Activated T-cell treated with anti-CD3 and anti-CD28 coated beads, Interleukin-2, amount 50 U/mL, for 72 hours (primary cell): ENCODE data around the gene AHCYL2. TPM values are rescaled to one million over a fixed set of nuclear protein-coding genes. Genes with fewer than 3 reads are reported as not detected.

Source experiments
- ATAC-seq, 2 donors: fragments of 150-1000 bp; cut with Tn5 transposase; replicated peaks in 1 of 2; 2 replicates each; pipeline ENCODE4 v1.10.0; 2021; ENCODE audit warnings: moderate library complexity in 2 of 2, mild to moderate bottlenecking in 1 of 2
- DNase-seq, 2 donors: peaks; one replicate each; pipeline ENCODE4 v3.0.0; 2021 to 2022; ENCODE audit warnings: mixed read lengths in 1 of 2
- H3K27ac Mint-ChIP-seq: one replicate; pipeline ENCODE4 v1.8.0; 2022; ENCODE audit warnings: mild to moderate bottlenecking, moderate library complexity, mixed read lengths
- H3K27me3 Mint-ChIP-seq: one replicate; pipeline ENCODE4 v1.8.0; 2022; ENCODE audit warnings: low read depth, mixed read lengths
- H3K36me3 Mint-ChIP-seq, 2 donors: one replicate each; pipeline ENCODE4 v1.8.0; 2022; ENCODE audit warnings: mixed read lengths in 2 of 2, mild to moderate bottlenecking in 1 of 2; ENCODE audit not compliant: insufficient read depth in 2 of 2
- H3K4me1 Mint-ChIP-seq: one replicate; pipeline ENCODE4 v1.8.0; 2022; ENCODE audit warnings: low read depth, mixed read lengths
- H3K4me3 Mint-ChIP-seq, 2 donors: one replicate each; pipeline ENCODE4 v1.8.0; 2022; ENCODE audit warnings: mild to moderate bottlenecking in 2 of 2, mixed read lengths in 2 of 2, moderate library complexity in 2 of 2
- H3K9me3 Mint-ChIP-seq, 2 donors: one replicate each; pipeline ENCODE4 v1.8.0; 2022; ENCODE audit warnings: mixed read lengths in 2 of 2
- total RNA-seq, 2 donors: library from RNA; stranded (reverse); gene quantifications; one replicate each; pipeline ENCODE4 v1.2.3, GENCODE V29; 2022

Gene AHCYL2
- total RNA-seq, 2 donors from 2014 or later = 40.8 to 44.8 TPM

DNA sequence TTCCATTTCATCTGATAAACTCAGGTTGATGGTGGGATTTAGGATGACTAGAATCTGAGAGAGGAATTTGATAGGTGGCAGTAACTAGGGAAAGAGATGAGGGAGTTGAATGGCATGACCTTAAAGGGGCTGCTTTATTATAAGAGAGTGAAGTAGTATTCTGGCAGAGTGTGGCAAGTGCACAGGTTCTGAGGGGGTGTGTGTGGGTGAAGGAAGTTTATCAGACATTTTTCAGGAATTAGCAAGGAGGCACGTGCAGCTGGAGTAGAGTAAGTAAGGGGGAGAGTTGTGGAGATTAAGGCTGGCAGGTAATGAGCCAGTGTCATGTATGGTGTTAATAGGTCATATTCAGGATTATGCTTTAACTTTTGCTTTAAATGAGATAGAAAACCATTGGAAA lies 40.5 kb downstream of the AHCYL2 start:
- DNase-seq (no peak), ATAC-seq (no peak)
- Mint-ChIP-seq H3K9me3 (no peaks in the 10 kb centered on the region), H3K4me3 (no peak overlapping the region), H3K27ac (no peak overlapping the region), H3K36me3 (no peaks in the 10 kb centered on the region), H3K4me1 (peaks cover 6% of the 10 kb centered on the region), H3K27me3 (no peaks in the 10 kb centered on the region)

DNA sequence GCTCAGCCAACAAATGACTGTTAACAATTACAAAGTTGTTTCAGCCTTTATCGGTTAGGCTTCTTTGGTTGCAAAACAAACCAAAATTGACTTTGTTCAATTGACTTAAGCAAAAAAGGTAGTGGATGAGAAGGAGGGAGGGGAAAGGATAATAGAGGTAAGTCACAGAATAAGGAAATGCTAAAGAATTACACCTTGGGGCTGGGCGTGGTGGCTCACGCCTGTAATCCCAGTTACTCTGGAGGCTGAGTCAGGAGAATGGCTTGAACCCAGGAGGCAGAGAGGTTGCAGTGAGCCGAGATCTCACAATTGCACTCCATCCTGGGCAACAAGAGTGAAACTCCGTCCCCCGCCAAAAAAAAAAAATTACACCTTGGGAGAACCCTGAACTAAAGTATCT lies 41.4 kb downstream of the AHCYL2 start:
- Mint-ChIP-seq H3K27me3 (no peaks in the 10 kb centered on the region), H3K4me1 (peaks cover 11% of the 10 kb centered on the region), H3K4me3 (no peak overlapping the region), H3K9me3 (no peaks in the 10 kb centered on the region), H3K36me3 (no peaks in the 10 kb centered on the region), H3K27ac (no peak overlapping the region)
- ATAC-seq = no peak
- no peak for DNase-seq

DNA sequence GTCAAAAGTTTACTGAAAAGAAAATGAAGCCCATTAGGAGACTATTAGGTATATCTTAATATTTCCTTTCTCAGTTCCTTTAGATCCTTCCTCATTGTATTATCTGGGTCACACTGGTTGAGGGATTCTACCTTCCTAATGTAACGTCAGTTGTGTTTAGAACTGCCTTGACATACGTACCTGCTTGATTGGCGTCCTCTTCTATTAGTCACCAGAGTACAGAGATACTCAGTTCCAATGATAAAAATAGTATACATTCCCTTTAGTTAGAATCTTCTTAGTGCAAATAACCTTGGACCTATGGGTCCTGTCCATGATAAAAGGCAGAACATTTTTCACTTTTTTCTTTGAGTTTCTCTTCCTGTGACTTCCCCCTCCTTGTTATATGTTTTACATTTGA lies 45.2 kb downstream of the AHCYL2 start:
- no peak overlapping the region for H3K4me3 Mint-ChIP-seq
- no peaks in the 10 kb centered on the region for H3K27me3 Mint-ChIP-seq
- no peak for DNase-seq
- no peaks in the 10 kb centered on the region for H3K36me3 Mint-ChIP-seq
- H3K9me3 Mint-ChIP-seq = no peaks in the 10 kb centered on the region
- no peak overlapping the region for H3K27ac Mint-ChIP-seq
- no peak for ATAC-seq
- H3K4me1 Mint-ChIP-seq = peaks cover 11% of the 10 kb centered on the region

DNA sequence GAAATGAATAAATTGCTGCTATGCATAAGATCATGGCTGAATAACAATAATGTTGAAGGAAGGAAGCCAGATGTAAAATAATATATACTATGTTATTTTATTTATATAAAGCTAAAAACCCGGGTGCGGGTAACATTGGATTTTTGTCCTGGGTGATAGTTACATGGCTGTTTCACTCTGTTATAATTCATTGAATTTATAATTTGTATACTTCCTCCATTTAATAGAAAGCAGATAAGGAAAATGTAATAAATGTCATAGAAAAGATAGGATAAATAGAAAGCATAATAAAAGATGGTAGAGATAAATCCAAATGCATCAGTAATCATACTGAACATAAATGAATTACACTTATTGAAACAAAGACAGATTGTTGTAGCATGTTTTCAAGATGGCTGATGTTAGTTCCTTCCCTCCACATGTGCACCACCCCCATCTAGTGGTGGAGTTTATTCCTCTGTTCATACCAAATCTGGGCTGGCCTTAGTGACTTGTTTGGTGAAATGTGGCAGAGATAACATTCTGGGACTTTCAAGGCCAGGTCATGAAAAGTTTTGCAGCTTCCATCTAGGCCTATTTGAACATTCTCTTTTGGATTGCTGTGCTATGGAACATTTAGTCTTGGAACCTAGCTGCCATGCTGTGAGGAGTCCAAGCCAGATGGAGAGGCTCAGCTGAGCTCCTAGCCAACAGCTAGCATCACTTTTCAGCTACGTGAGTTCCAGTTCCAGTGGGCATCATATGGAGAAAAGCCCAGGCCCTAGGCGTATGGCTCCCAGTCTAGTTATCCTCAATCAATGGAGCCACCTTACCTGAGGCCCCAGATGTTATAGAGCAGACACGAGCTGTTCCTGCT lies 46.9 kb downstream of the AHCYL2 start:
- DNase-seq (peak; percentile 75 to 77), ATAC-seq (peak; percentile 90 to 91)
- peaks cover 11% of the 10 kb centered on the region for H3K4me1 Mint-ChIP-seq
- H3K36me3 Mint-ChIP-seq = no peaks in the 10 kb centered on the region
- H3K27me3 Mint-ChIP-seq = no peaks in the 10 kb centered on the region
- no peaks in the 10 kb centered on the region for H3K9me3 Mint-ChIP-seq
- peak overlapping the region; percentile 71 for H3K27ac Mint-ChIP-seq
- peak overlapping the region; percentile 9 to 46 for H3K4me3 Mint-ChIP-seq

DNA sequence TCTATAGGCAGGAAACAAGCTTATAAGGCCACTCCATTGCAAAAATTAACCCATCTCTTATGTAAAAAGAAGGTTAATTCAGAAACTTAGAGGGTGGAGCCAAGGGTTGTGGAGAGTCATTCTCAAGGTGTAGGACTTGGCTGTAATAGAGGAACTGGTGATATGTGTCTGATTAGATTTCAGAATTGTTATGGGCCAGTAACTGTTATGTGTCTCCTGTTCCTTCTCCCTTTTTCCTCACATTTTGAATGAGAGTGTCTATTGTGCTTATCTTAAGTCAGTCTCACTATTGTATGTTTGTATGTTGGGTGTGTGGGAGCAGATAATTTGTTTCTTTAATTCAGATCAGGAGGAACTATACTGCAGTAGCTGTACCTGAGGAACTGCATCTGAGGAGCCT lies 49.1 kb downstream of the AHCYL2 start:
- no peaks in the 10 kb centered on the region for H3K36me3 Mint-ChIP-seq
- peaks cover 6% of the 10 kb centered on the region for H3K4me1 Mint-ChIP-seq

DNA sequence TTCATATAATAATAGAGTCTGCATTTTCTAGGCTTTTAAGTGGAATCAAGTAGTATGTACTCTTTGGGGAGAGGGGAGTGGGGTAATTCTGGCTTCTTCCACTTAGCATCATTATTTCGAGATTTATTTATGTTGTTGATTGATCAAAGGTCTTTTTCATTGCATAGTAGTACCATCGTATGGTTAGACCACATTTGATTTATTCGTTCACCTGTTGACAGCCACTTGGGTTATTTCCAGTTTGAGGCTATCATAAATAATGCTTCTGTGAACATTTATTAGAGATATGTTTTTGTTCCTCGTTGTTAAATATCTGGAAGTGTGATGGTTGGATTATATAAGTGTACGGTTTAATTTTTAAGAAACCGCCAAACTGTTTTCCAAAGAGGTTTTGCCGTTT lies 52.8 kb downstream of the AHCYL2 start:
- no peaks in the 10 kb centered on the region for H3K27me3 Mint-ChIP-seq
- DNase-seq = no peak
- H3K9me3 Mint-ChIP-seq = no peaks in the 10 kb centered on the region
- peaks cover 7% of the 10 kb centered on the region for H3K4me1 Mint-ChIP-seq
- no peaks in the 10 kb centered on the region for H3K36me3 Mint-ChIP-seq
- H3K4me3 Mint-ChIP-seq = no peak overlapping the region
- ATAC-seq = no peak
- H3K27ac Mint-ChIP-seq = no peak overlapping the region

More for the DNA sequence above, 49.1 kb downstream of the AHCYL2 start:
- H3K27ac Mint-ChIP-seq = peak overlapping the region; percentile 12
- no peaks in the 10 kb centered on the region for H3K9me3 Mint-ChIP-seq
- H3K4me3 Mint-ChIP-seq = no peak overlapping the region
- no peaks in the 10 kb centered on the region for H3K27me3 Mint-ChIP-seq
- ATAC-seq (no peak), DNase-seq (no peak)

DNA sequence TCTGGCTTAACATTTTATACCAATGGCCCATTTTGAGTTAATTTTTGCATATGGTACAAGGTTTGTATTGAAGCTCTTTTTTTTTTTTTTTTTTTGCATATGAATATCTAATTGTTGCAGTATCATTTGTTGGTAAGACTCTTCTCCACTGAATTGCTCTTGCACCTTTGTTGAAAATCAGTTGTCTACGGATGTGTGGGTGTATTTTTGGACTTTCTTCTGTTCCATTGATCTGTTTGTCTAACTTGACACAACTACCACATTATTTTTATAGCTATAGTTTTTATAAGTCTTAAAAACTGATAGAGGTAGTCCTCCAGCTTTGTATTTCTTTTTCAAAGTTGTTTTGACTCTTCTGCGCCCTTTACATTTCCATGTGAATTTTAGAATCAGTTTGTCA lies 53.9 kb downstream of the AHCYL2 start:
- no peak overlapping the region for H3K27ac Mint-ChIP-seq
- no peaks in the 10 kb centered on the region for H3K27me3 Mint-ChIP-seq
- peaks cover 7% of the 10 kb centered on the region for H3K4me1 Mint-ChIP-seq
- ATAC-seq = no peak
- no peak for DNase-seq
- H3K9me3 Mint-ChIP-seq = no peaks in the 10 kb centered on the region
- no peak overlapping the region for H3K4me3 Mint-ChIP-seq
- H3K36me3 Mint-ChIP-seq = no peaks in the 10 kb centered on the region

DNA sequence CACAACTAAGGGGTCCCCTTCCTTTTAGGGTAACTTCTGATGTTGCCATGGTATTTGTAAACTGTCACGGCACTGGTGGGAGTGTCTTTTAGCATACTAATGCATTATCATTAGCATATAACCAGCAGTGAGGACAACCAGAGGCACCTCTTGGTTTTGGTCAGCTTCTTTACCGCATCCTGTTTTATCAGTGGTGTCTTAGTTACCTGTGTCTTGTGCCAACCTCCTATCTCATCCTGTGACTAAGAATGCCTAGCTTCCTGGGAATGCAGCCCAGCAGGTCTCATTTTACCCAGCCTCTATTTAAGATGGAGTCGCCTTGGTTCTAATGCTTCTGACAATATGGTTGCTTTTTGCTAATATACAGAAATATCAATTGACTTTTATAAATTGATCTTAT lies 54.9 kb downstream of the AHCYL2 start:
- DNase-seq = no peak
- no peaks in the 10 kb centered on the region for H3K36me3 Mint-ChIP-seq
- peaks cover 7% of the 10 kb centered on the region for H3K4me1 Mint-ChIP-seq
- H3K9me3 Mint-ChIP-seq = no peaks in the 10 kb centered on the region
- H3K27ac Mint-ChIP-seq = no peak overlapping the region
- no peaks in the 10 kb centered on the region for H3K27me3 Mint-ChIP-seq
- H3K4me3 Mint-ChIP-seq = no peak overlapping the region
- peak in 1 of 2 donors; percentile 44 for ATAC-seq

DNA sequence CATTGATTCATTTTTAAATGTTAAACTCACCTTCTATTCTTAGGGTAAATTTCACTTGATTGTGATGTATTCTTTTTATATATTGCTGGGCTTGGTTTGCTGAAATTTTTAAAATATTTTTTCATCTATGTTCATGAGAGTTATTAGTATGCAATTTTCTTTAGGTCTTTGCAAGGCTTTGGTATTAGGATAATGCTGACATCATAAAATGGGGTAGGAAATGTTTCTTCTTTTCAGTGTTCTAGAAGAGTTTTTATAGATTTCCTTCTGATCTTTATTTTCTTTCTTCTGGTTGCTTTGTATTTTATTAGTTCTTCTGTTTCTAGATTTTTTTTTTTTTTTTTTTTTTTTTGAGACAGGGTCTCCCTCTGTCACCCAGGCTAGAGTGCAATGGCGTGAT lies 56.3 kb downstream of the AHCYL2 start:
- no peaks in the 10 kb centered on the region for H3K27me3 Mint-ChIP-seq
- peaks cover 7% of the 10 kb centered on the region for H3K4me1 Mint-ChIP-seq
- no peak for ATAC-seq
- no peaks in the 10 kb centered on the region for H3K9me3 Mint-ChIP-seq
- no peak overlapping the region for H3K4me3 Mint-ChIP-seq
- DNase-seq = no peak
- H3K27ac Mint-ChIP-seq = no peak overlapping the region
- no peaks in the 10 kb centered on the region for H3K36me3 Mint-ChIP-seq

DNA sequence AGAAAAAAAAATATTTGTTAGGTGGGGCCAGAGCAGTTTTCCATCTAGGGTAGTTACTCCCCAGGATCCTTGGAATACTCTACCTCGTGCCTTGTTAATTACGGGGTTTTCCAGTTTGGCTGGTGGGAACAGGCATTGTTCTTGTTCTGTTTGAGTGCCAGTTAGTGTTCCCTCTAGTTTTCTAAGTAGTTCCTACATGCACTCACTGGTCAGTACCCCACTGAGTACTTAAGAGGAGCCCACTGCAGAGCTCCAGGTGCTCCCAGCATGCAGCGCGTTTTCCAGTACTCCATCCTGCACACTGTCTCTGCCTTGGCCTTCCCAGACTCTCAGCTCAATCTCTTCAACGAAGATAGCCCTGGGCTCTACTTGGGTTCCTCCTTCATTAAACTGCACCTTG lies 58.0 kb downstream of the AHCYL2 start:
- DNase-seq (no peak), ATAC-seq (no peak)
- Mint-ChIP-seq H3K36me3 (no peaks in the 10 kb centered on the region), H3K4me1 (peaks cover 7% of the 10 kb centered on the region), H3K27me3 (no peaks in the 10 kb centered on the region), H3K9me3 (no peaks in the 10 kb centered on the region), H3K27ac (no peak overlapping the region), H3K4me3 (no peak overlapping the region)

DNA sequence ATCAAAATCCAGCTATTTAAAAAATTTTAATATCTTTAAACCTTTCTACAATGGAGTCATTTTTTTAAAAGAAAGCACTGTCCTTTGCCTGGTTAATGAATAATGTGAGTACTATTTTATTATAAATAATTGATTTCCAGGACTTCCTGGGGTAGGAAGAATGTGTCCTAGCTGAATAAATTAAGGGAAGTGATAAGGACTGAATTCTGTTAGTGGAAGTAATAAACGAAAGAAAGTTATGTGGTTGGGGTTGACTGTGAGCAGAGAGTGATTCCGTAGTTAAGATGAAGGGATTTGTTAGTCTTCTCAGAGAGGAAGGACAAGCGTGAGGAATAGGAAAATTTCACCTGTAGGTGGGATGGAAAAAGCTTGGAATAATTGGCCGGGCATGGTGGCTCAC lies 59.1 kb downstream of the AHCYL2 start:
- peaks cover 6% of the 10 kb centered on the region for H3K4me1 Mint-ChIP-seq
- H3K4me3 Mint-ChIP-seq = no peak overlapping the region
- no peaks in the 10 kb centered on the region for H3K36me3 Mint-ChIP-seq
- no peak overlapping the region for H3K27ac Mint-ChIP-seq
- no peaks in the 10 kb centered on the region for H3K27me3 Mint-ChIP-seq
- ATAC-seq (no peak), DNase-seq (no peak)
- H3K9me3 Mint-ChIP-seq = no peaks in the 10 kb centered on the region

DNA sequence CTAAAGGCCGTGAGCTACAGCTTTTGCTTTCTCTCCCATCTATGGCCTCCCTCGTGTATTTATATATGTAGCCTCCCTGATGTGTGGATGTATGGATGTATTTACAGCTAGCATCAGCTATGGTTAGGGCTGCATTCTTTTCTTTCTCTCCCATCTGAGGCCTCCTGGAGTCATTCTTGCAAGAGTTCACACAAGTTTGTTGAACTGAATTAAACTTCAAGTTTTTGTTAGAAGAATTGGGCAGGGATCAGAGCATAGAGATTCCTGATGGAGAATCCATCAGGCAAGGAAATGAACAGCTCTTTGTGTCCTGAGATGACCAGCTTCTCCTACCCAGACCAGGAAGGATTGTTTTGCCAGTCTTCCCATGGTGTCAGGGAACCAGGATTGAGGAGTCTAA lies 60.3 kb downstream of the AHCYL2 start:
- Mint-ChIP-seq H3K27me3 (no peaks in the 10 kb centered on the region), H3K27ac (no peak overlapping the region), H3K36me3 (no peaks in the 10 kb centered on the region), H3K4me3 (no peak overlapping the region), H3K4me1 (no peaks in the 10 kb centered on the region), H3K9me3 (no peaks in the 10 kb centered on the region)
- no peak for DNase-seq
- ATAC-seq = no peak

DNA sequence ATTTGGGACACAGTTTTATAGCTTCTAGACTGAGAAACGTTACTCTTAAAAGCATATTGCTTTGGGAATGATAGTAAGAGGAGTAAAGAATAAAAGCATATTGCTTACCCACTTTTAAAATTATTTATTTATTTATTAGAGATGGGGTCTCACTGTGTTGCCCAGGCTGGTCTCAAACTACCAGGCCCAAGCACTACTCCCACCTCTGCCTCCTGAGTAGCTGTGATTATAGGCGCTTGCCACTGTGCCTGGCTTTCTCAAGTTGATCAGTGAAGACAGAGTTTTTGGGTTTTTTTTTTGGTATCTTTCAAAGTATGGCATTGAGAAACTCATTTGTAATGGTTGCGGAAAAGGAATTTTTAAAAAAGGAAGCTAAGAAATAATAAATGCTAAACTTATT lies 68.0 kb downstream of the AHCYL2 start:
- ATAC-seq (no peak), DNase-seq (no peak)
- no peaks in the 10 kb centered on the region for H3K9me3 Mint-ChIP-seq
- no peak overlapping the region for H3K4me3 Mint-ChIP-seq
- no peaks in the 10 kb centered on the region for H3K36me3 Mint-ChIP-seq
- no peaks in the 10 kb centered on the region for H3K4me1 Mint-ChIP-seq
- H3K27me3 Mint-ChIP-seq = no peaks in the 10 kb centered on the region
- no peak overlapping the region for H3K27ac Mint-ChIP-seq

DNA sequence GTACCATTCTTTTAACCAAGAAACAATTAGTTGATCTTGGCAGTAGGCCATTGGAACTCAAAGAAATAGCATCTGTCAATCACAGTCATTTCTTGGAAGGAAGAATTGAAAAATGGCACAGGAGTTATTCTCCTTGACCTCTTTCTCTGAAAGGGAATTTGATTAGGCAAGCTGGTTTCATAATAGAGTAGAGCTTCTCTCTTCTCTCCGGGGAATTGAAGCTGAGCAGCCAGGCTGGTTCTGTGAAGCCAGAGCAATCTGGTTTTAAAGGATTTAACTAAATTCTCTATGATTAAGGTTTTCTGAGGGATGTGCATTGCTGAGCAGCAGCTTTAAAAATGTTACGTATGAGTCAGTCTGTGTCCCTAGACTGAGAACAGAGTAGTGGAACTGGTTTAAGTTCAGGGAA lies 70.2 kb downstream of the AHCYL2 start:
- H3K4me1 Mint-ChIP-seq = no peaks in the 10 kb centered on the region
- H3K27ac Mint-ChIP-seq = no peak overlapping the region
- no peaks in the 10 kb centered on the region for H3K9me3 Mint-ChIP-seq
- H3K27me3 Mint-ChIP-seq = no peaks in the 10 kb centered on the region
- no peaks in the 10 kb centered on the region for H3K36me3 Mint-ChIP-seq
- DNase-seq = no peak
- ATAC-seq = no peak
- no peak overlapping the region for H3K4me3 Mint-ChIP-seq
